Measurements from ENCODE around the gene FHOD3.

- TF ChIP-seq CTCF (IDR thresholded peaks at IDR 0.05) (no peak), EZH2 (IDR thresholded peaks at IDR 0.05; ENCODE audit: borderline replicate concordance, insufficient read depth, low read depth, low read length, poor library complexity, severe bottlenecking) (no peak)
Measured at GRCh38 chr18:36733150-36733549, 435.6 kb downstream of the FHOD3 start.

Measured in B cell (primary cell).